H9 (cell line): ENCODE data around the gene MTERF4. TPM values are rescaled to one million over a fixed set of nuclear protein-coding genes. Genes with fewer than 3 reads are reported as not detected.

ENCODE experiments used
- DNase-seq: peaks from one replicate; pipeline ENCODE4 v3.0.0-alpha.2; 2017
- H2AFZ ChIP-seq: one replicate; pipeline ENCODE4 v1.6.1; 2013; ENCODE audit warnings: mild to moderate bottlenecking, low read length, control low read depth, moderate library complexity
- H2AK5ac ChIP-seq: 2 replicates; pipeline ENCODE4 v1.6.1; 2013; ENCODE audit warnings: low read length, control low read depth, mixed read lengths; ENCODE audit not compliant: insufficient read length
- H2BK120ac ChIP-seq: one replicate; pipeline ENCODE4 v1.6.1; 2013; ENCODE audit warnings: low read depth, mild to moderate bottlenecking, low read length, control low read depth, inconsistent platforms; ENCODE audit not compliant: poor library complexity, severe bottlenecking
- H2BK12ac ChIP-seq: 2 replicates; pipeline ENCODE4 v1.6.1; 2013; ENCODE audit warnings: low read length, control low read depth, mixed read lengths, low read depth; ENCODE audit not compliant: insufficient read length
- H2BK15ac ChIP-seq: 2 replicates; pipeline ENCODE4 v1.6.1; 2013; ENCODE audit warnings: low read depth, low read length, control low read depth
- H2BK20ac ChIP-seq: one replicate; pipeline ENCODE4 v1.6.1; 2013; ENCODE audit warnings: low read depth, mild to moderate bottlenecking, low read length, control low read depth, inconsistent platforms; ENCODE audit not compliant: poor library complexity, severe bottlenecking
- H2BK5ac ChIP-seq: 2 replicates; pipeline ENCODE4 v1.6.1; 2013; ENCODE audit warnings: low read length, control low read depth, mixed read lengths; ENCODE audit not compliant: insufficient read length
- H3K14ac ChIP-seq: 2 replicates; pipeline ENCODE4 v1.6.1; 2013; ENCODE audit warnings: low read length, control low read depth; ENCODE audit not compliant: insufficient read depth
- H3K18ac ChIP-seq: 2 replicates; pipeline ENCODE4 v1.6.1; 2013; ENCODE audit warnings: low read depth, mild to moderate bottlenecking, mixed read lengths, low read length, control low read depth; ENCODE audit not compliant: insufficient read length
- H3K23ac ChIP-seq: 2 replicates; pipeline ENCODE4 v1.6.1; 2013; ENCODE audit warnings: low read length, control low read depth, mixed read lengths, low read depth; ENCODE audit not compliant: insufficient read length
- H3K23me2 ChIP-seq: 2 replicates; pipeline ENCODE4 v1.6.1; 2013; ENCODE audit warnings: low read depth, mild to moderate bottlenecking, mixed read lengths, low read length, control low read depth; ENCODE audit not compliant: insufficient read length, poor library complexity, severe bottlenecking
- H3K27ac ChIP-seq: 2 replicates; pipeline ENCODE4 v1.5.1; 2013; ENCODE audit warnings: low read length, control low read depth, mixed read lengths, low read depth; ENCODE audit not compliant: insufficient read length
- H3K27me3 ChIP-seq: 2 replicates; pipeline ENCODE4 v1.6.1; 2013; ENCODE audit warnings: low read length, control low read depth, inconsistent platforms; ENCODE audit not compliant: insufficient read depth
- H3K4ac ChIP-seq: 2 replicates; pipeline ENCODE4 v1.6.1; 2013; ENCODE audit warnings: low read depth, mild to moderate bottlenecking, control low read depth, inconsistent platforms, low read length, moderate library complexity
- H3K4me1 ChIP-seq: 2 replicates; pipeline ENCODE4 v1.6.1; 2013; ENCODE audit warnings: low read length, control low read depth, inconsistent platforms; ENCODE audit not compliant: insufficient read depth
- H3K4me2 ChIP-seq: 2 replicates; pipeline ENCODE4 v1.6.1; 2013; ENCODE audit warnings: low read length, control low read depth, mixed read lengths; ENCODE audit not compliant: insufficient read length, insufficient read depth
- H3K56ac ChIP-seq: 2 replicates; pipeline ENCODE4 v1.6.1; 2013; ENCODE audit warnings: low read depth, mild to moderate bottlenecking, mixed read lengths, low read length, control low read depth; ENCODE audit not compliant: insufficient read length
- H3K79me1 ChIP-seq: 2 replicates; pipeline ENCODE4 v1.6.1; 2013; ENCODE audit warnings: low read depth, mild to moderate bottlenecking, moderate library complexity, low read length, control low read depth, inconsistent platforms; ENCODE audit not compliant: insufficient read depth, poor library complexity, severe bottlenecking
- H3K79me2 ChIP-seq: 2 replicates; pipeline ENCODE4 v1.6.1; 2013; ENCODE audit warnings: low read length, control low read depth, inconsistent platforms; ENCODE audit not compliant: insufficient read depth
- H3K9ac ChIP-seq: 2 replicates; pipeline ENCODE4 v1.6.1; 2013; ENCODE audit warnings: low read length, control low read depth, mixed read lengths; ENCODE audit not compliant: insufficient read length; ENCODE audit errors: extremely low read depth
- H3K9me3 ChIP-seq: one replicate; pipeline ENCODE4 v1.6.1; 2013; ENCODE audit warnings: low read depth, low read length, inconsistent platforms; ENCODE audit not compliant: control insufficient read depth
- H3T11ph ChIP-seq: one replicate; pipeline ENCODE4 v1.6.1; 2013; ENCODE audit warnings: mild to moderate bottlenecking, low read length, control low read depth, inconsistent platforms
- H4K20me1 ChIP-seq: one replicate; pipeline ENCODE4 v1.6.1; 2013; ENCODE audit not compliant: control insufficient read depth, insufficient read length, insufficient read depth
- H4K5ac ChIP-seq: 2 replicates; pipeline ENCODE4 v1.6.1; 2013; ENCODE audit warnings: low read depth, mild to moderate bottlenecking, mixed read lengths, low read length, control low read depth; ENCODE audit not compliant: insufficient read length
- H4K8ac ChIP-seq: replicated peaks from 2 replicates; pipeline ENCODE4 v1.6.1; 2013; ENCODE audit warnings: low read length, control low read depth, mixed read lengths, low read depth; ENCODE audit not compliant: insufficient read length
- H4K91ac ChIP-seq: 2 replicates; pipeline ENCODE4 v1.6.1; 2013; ENCODE audit warnings: low read depth, mild to moderate bottlenecking, moderate library complexity, mixed read lengths, low read length, control low read depth; ENCODE audit not compliant: insufficient read length
- H3K27ac Mint-ChIP-seq, 3 experiments: 2 replicates in 2 of 3; 3 replicates in 1 of 3; pipeline ENCODE4 v1.8.0; 2020 to 2021; ENCODE audit warnings: mixed read lengths in 3 of 3, mild to moderate bottlenecking in 1 of 3, moderate library complexity in 1 of 3
- H3K27me3 Mint-ChIP-seq: 2 replicates; pipeline ENCODE4 v1.8.0; 2021; ENCODE audit warnings: low read depth, mild to moderate bottlenecking, moderate library complexity, mixed read lengths
- H3K36me3 Mint-ChIP-seq, 3 experiments: 2 replicates in 2 of 3; 3 replicates in 1 of 3; pipeline ENCODE4 v1.8.0; 2020 to 2021; ENCODE audit warnings: low read depth in 3 of 3, mixed read lengths in 3 of 3; ENCODE audit not compliant: insufficient read depth in 1 of 3
- H3K4me1 Mint-ChIP-seq, 2 experiments: 2 replicates each; pipeline ENCODE4 v1.8.0; 2020; ENCODE audit warnings: mixed read lengths in 2 of 2
- H3K4me3 Mint-ChIP-seq, 2 experiments: 2 replicates in 1 of 2; 3 replicates in 1 of 2; pipeline ENCODE4 v1.8.0; 2020 to 2021; ENCODE audit warnings: mild to moderate bottlenecking in 2 of 2, mixed read lengths in 2 of 2, moderate library complexity in 1 of 2
- H3K9me3 Mint-ChIP-seq, 2 experiments: 2 replicates in 1 of 2; 3 replicates in 1 of 2; pipeline ENCODE4 v1.8.0; 2020; ENCODE audit warnings: mild to moderate bottlenecking in 2 of 2, mixed read lengths in 2 of 2, moderate library complexity in 1 of 2
- WGBS: extraction: QIAGEN DNeasy Blood & Tissue Kit; methylation state at CpG from one replicate; pipeline ENCODE4 v1.1.7; 2013; ENCODE audit warnings: missing lambda C conversion rate, low lambda C conversion rate, mixed read lengths; ENCODE audit not compliant: insufficient read length; ENCODE audit errors: extremely low coverage; 5-methylcytosine and 5-hydroxymethylcytosine counted together
- total RNA-seq: library from RNA; stranded (reverse); gene quantifications from 2 replicates; pipeline ENCODE4 v1.2.1, GENCODE V29; 2021
- TF ChIP-seq, protein P1 (sequence below): fragments of 200-600 bp; sonication (generic); conservative IDR thresholded peaks from 3 replicates; pipeline ENCODE4 v1.8.0; 2021; ENCODE audit warnings: antibody characterized with exemption, mild to moderate bottlenecking

MTERF4 gene
- total RNA-seq, 1 experiment from 2014 or later: 35.0 TPM

- Histone ChIP-seq H4K5ac (no peak overlapping the region), H2BK15ac (no peak overlapping the region), H3K27ac (no peak overlapping the region), H4K20me1 (no peaks in the 10 kb centered on the region), H2BK20ac (no peak overlapping the region), H3K9ac (no peak overlapping the region), H3K18ac (no peak overlapping the region), H3K23ac (no peak overlapping the region), H4K91ac (no peak overlapping the region), H3K14ac (no peak overlapping the region), H3K23me2 (no peaks in the 10 kb centered on the region), H2BK12ac (no peak overlapping the region), H3K79me2 (no peaks in the 10 kb centered on the region), H2AK5ac (no peak overlapping the region), H3K56ac (no peak overlapping the region), H2BK120ac (no peak overlapping the region), H3K4ac (no peak overlapping the region), H3T11ph (no peak overlapping the region), H3K4me1 (no peaks in the 10 kb centered on the region), H2AFZ (no peak overlapping the region), H3K4me2 (no peak overlapping the region), H4K8ac (no peak overlapping the region), H3K79me1 (no peaks in the 10 kb centered on the region), H3K27me3 (no peaks in the 10 kb centered on the region), H3K9me3 (no peaks in the 10 kb centered on the region), H2BK5ac (no peak overlapping the region)
- Mint-ChIP-seq H3K9me3 (no peaks in the 10 kb centered on the region), H3K4me3 (no peak overlapping the region), H3K4me1 (no peaks in the 10 kb centered on the region), H3K27me3 (no peaks in the 10 kb centered on the region), H3K36me3 (peaks cover 3 to 49% (median 37%) of the 10 kb centered on the region in 3 experiments; a peak in 6 of 7 replicates), H3K27ac (no peak overlapping the region)
- no CpG with 5 or more reads among the region's 19 CpGs for WGBS
- TF ChIP-seq, protein P1, sequence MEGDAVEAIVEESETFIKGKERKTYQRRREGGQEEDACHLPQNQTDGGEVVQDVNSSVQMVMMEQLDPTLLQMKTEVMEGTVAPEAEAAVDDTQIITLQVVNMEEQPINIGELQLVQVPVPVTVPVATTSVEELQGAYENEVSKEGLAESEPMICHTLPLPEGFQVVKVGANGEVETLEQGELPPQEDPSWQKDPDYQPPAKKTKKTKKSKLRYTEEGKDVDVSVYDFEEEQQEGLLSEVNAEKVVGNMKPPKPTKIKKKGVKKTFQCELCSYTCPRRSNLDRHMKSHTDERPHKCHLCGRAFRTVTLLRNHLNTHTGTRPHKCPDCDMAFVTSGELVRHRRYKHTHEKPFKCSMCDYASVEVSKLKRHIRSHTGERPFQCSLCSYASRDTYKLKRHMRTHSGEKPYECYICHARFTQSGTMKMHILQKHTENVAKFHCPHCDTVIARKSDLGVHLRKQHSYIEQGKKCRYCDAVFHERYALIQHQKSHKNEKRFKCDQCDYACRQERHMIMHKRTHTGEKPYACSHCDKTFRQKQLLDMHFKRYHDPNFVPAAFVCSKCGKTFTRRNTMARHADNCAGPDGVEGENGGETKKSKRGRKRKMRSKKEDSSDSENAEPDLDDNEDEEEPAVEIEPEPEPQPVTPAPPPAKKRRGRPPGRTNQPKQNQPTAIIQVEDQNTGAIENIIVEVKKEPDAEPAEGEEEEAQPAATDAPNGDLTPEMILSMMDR: no peak
- no peak for DNase-seq
These were observed 8.7 kb upstream of the MTERF4 start for GRCh38 chr2:241110607-241111439.
